Activated naive CD4-positive, alpha-beta T cell treated with anti-CD3 and anti-CD28 coated beads, Interleukin-2, amount 50 U/mL, for 72 hours (primary cell): ENCODE data around the gene AP1G1. TPM values are rescaled to one million over a fixed set of nuclear protein-coding genes. Genes with fewer than 3 reads are reported as not detected.
A peak's percentile ranks its signal among the peaks of the same experiment; 100 is the strongest.
"Not testable (repeated sequence)": the region's sequence is repeated elsewhere in the genome, so short reads cannot be mapped to it uniquely, and the experiment has no call there.

Experiments used
- ATAC-seq, 2 donors: fragments of 150-1000 bp; cut with Tn5 transposase; 2 replicates each; pipeline ENCODE4 v1.10.0; 2021; ENCODE audit warnings: mild to moderate bottlenecking in 2 of 2, moderate library complexity in 2 of 2
- DNase-seq, 2 donors: peaks; one replicate each; pipeline ENCODE4 v3.0.0; 2021 to 2022; ENCODE audit warnings: low spot score in 2 of 2
- H3K27ac Mint-ChIP-seq, 2 donors: one replicate each; pipeline ENCODE4 v1.8.0; 2022; ENCODE audit warnings: mild to moderate bottlenecking in 2 of 2, mixed read lengths in 2 of 2
- H3K36me3 Mint-ChIP-seq, 2 donors: one replicate each; pipeline ENCODE4 v1.8.0; 2022; ENCODE audit warnings: mixed read lengths in 2 of 2
- H3K9me3 Mint-ChIP-seq, 2 donors: one replicate each; pipeline ENCODE4 v1.8.0; 2022; ENCODE audit warnings: mixed read lengths in 2 of 2
- total RNA-seq, 2 donors: library from RNA; stranded (reverse); gene quantifications; one replicate each; pipeline ENCODE4 v1.2.3, GENCODE V29; 2022

The AP1G1 gene
- 10 to 100 TPM; 73.1 to 79.0 TPM for total RNA-seq

DNA sequence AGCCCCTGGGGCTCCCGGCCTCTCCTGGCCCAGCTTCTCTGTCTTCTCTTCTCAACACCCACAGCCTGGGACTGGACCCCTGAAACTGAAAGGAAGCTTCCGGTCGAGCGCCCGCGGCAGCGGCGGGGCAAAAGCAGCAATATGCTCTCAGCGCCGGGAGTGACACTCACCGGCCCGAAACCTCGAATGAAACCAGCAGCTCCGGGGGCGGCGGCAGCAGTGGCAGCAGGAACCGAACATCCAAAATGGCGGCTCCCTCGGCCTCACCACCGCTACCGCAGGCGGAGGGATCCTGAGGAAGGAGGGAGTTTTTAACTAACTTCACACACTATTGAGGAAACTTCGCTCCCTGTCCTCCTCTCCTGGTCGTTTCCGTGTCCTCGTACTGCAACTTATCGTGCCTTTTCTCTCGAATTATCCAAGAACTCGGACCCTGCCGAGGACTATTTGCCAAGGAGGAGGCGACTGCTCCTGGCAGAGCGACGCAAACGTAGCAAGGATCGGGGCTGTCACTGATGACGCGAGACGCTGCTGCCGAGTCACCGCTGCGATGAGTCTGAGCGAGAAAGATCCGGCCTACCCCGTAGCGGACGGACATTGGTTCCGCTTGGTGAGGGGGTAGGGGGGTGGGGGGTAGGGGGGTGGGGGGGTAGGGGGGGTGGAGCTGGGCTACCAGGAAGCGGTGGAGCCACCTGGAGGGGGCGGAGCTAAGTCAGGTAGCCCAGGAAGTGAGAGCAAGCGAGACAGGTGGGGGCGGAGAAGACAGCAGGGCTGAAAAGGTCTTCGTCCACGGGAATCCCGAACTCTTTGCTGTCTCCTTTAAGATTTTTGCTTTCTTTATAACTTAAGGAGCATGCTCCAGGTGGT is at the start of gene AP1G1:
Gene AP1G1, minus strand, starts transcription at position 242 of the 867 bp plus-strand sequence. CDS start 19,355 bp downstream, outside the sequence.
- peaks cover 11 to 14% of the 10 kb centered on the region in 2 donors for H3K36me3 Mint-ChIP-seq
- no peaks in the 10 kb centered on the region for H3K9me3 Mint-ChIP-seq
- peak; percentile 93 to 96 for ATAC-seq
- peak within 1 kb of the TSS; percentile 99 to 100 for H3K27ac Mint-ChIP-seq
- peak; percentile 84 to 94 for DNase-seq

- ATAC-seq (peak; percentile 65 to 87), DNase-seq (peak in 1 of 2 donors; percentile 33)
These were observed 47.5 kb upstream of the AP1G1 start for GRCh38 chr16:71855937-71856662.

DNA sequence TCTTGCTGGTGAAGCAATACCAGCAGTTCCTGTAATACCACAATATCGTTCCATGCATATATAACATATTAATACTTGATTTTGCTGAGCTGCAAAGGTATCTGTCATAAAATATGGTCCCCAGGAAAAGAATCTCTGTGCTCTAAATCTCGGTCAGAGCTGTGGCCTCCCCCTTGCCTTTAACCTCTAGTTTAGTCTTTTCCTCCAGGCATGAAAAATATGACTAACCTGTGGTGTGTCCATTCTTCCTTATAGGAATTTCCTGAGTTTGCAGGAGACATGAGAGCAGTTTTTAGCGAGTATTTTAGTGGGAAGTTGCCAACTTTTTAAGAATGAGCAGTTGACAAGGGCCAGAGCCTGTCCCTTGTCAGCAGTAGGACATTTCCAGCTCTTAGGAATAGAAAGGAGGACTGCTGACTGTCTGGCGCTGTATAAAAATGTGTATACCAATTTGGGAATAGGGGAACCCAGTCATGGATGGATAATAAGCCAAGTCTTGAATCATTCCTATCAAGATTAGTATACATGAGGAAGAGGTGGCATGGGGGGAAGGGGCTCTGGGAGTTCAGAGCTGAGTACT is 45.8 kb upstream of the AP1G1 start:
- Mint-ChIP-seq H3K36me3 (peaks cover 0 to 11% of the 10 kb centered on the region in 2 donors), H3K27ac (peak overlapping the region in 1 of 2 donors; percentile 43), H3K9me3 (no peaks in the 10 kb centered on the region)
- ATAC-seq (no peak), DNase-seq (no peak)

More at GRCh38 chr16:71855937-71856662, 47.5 kb upstream of the AP1G1 start:
- Mint-ChIP-seq H3K9me3 (no peaks in the 10 kb centered on the region), H3K27ac (peak overlapping the region in 1 of 2 donors; percentile 10), H3K36me3 (peaks cover 0 to 6% of the 10 kb centered on the region in 2 donors)

DNA sequence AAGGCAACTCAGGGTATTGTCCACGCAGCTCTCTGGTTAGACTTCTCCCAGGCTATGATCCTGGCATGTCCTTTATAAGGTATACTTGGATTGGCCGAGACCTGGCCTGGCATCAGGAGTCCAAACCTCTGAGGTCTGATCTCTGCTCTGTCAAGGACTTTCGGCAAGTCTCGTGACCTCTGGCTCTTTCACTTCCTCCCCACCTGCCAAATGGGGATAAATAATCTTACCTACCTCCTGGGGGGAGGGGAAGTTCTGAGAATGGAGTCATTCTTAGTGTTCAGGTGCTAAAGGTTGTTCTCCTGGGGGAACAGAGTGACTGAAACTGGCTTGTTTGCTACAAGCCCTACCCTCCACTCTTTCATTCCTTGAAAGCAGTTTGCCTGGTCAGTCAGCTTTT is 44.8 kb upstream of the AP1G1 start:
- ATAC-seq = no peak
- Mint-ChIP-seq H3K9me3 (no peaks in the 10 kb centered on the region), H3K36me3 (peaks cover 4 to 11% of the 10 kb centered on the region in 2 donors), H3K27ac (peak overlapping the region; percentile 43 to 65)
- DNase-seq = no peak

- peaks cover 9 to 11% of the 10 kb centered on the region in 2 donors for H3K36me3 Mint-ChIP-seq
- no peaks in the 10 kb centered on the region for H3K9me3 Mint-ChIP-seq
- DNase-seq (no peak), ATAC-seq (no peak)
- H3K27ac Mint-ChIP-seq = peak overlapping the region; percentile 43 to 56
These were observed 43.9 kb upstream of the AP1G1 start for GRCh38 chr16:71852561-71852960.

DNA sequence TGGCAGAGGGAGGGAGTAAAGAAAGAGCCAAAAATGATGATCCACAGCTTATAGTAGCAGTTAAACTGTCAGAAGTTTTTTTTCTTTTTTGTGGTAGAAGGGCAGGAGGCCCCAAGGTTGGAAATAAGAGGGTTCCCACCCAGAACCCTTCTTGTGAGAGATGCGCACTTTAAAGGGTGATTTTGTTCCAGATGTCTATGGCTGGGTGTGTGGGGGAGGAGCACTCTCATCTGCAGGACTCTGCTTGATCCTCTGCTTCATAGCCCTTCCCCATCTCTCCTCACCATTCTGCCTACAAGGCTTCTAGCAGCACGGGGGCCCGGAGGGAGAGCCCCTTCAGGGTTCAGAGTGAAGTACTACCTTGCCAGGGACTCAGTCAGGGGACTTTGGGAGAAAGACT is 43.5 kb upstream of the AP1G1 start:
- Mint-ChIP-seq H3K9me3 (no peaks in the 10 kb centered on the region), H3K27ac (no peak overlapping the region), H3K36me3 (peaks cover 9 to 11% of the 10 kb centered on the region in 2 donors)
- no peak for ATAC-seq
- no peak for DNase-seq

DNA sequence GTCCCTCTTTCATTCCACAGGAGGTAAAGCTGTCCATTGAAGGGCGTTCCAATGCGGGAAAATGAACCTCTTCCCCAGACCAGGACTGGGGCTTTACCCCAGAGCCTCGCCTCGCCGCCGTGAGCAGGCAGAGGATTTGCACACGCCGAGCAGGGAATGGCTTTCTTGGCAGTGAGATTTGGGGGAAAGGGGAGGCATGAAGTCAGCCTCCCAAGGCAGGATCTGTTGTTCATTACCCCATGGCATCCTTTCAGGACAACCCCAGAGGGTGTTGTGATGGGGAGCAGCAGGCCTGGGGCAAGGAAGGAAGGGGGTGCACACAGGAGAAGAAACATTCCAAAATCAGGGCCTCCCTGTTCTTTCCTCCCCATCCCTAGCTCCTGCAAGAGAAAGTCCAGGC is 43.1 kb upstream of the AP1G1 start:
- ATAC-seq = no peak
- no peak for DNase-seq
- no peak overlapping the region for H3K27ac Mint-ChIP-seq
- H3K9me3 Mint-ChIP-seq = no peaks in the 10 kb centered on the region
- H3K36me3 Mint-ChIP-seq = peaks cover 9 to 11% of the 10 kb centered on the region in 2 donors

- Mint-ChIP-seq H3K27ac (no peak overlapping the region), H3K36me3 (peaks cover 11 to 16% of the 10 kb centered on the region in 2 donors), H3K9me3 (no peaks in the 10 kb centered on the region)
- DNase-seq (no peak), ATAC-seq (no peak)
These were observed 40.0 kb upstream of the AP1G1 start for GRCh38 chr16:71848622-71849021.

- DNase-seq (no peak), ATAC-seq (no peak)
- Mint-ChIP-seq H3K9me3 (no peaks in the 10 kb centered on the region), H3K27ac (peak overlapping the region; percentile 85 to 96), H3K36me3 (peaks cover 5 to 16% of the 10 kb centered on the region in 2 donors)
These were observed 38.5 kb upstream of the AP1G1 start for GRCh38 chr16:71847096-71847495.

DNA sequence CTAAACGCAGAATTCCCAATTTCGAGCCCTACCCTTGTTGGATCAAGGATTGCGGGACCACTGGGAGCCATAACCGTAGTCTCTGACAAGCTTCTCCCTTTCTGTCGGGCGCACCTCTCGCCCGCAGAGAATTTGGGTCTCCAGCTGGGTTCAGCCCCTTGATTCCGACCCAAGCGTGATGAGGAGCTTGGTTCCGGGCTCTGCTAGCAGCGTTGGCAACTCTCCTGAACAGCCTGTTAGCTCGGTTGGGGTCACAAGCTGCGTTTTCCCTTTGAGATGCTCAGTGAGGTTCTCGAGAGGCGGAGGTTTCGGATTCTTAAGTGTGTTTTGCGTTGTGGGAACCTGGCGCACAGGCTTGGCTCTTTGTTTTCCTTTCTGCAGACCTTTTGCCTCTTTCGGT is 37.8 kb upstream of the AP1G1 start:
- ATAC-seq (no peak), DNase-seq (peak in 1 of 2 donors; percentile 17)
- Mint-ChIP-seq H3K27ac (peak overlapping the region; percentile 91 to 96), H3K9me3 (no peaks in the 10 kb centered on the region), H3K36me3 (peaks cover 5 to 16% of the 10 kb centered on the region in 2 donors)

- DNase-seq (peak; percentile 93 to 98), ATAC-seq (peak; percentile 82 to 88)
- peaks cover 5 to 16% of the 10 kb centered on the region in 2 donors for H3K36me3 Mint-ChIP-seq
- peak within 1 kb of the TSS; percentile 91 to 96 for H3K27ac Mint-ChIP-seq
- no peaks in the 10 kb centered on the region for H3K9me3 Mint-ChIP-seq
These were observed 37.2 kb upstream of the AP1G1 start, which contains the start of gene ATXN1L for GRCh38 chr16:71845639-71846430. ATXN1L (plus strand) TSS chr16:71845976; CDS start chr16:71849741, 3,765 bp downstream.

DNA sequence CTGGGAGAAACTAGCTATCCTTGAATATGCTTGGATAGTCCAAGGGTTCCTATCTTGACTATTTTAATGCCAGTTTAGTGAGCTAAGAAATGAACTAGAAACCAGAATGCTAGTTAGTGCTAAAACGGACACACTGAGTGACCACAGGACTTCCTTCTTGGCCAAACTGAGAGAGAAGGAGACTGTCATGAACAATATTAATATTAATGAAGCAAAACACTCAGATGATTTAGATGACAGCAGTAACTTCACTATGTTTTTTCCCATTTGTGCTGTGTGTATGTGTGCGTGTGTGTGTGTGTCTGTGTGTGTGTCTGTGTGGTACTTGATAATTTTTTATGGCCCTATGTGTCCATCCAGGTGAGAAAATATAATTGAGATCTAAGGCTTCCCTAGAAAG is 34.9 kb upstream of the AP1G1 start:
- no peak overlapping the region for H3K27ac Mint-ChIP-seq
- no peaks in the 10 kb centered on the region for H3K9me3 Mint-ChIP-seq
- no peak for ATAC-seq
- peaks cover 0 to 14% of the 10 kb centered on the region in 2 donors for H3K36me3 Mint-ChIP-seq
- DNase-seq = no peak

- no peaks in the 10 kb centered on the region for H3K9me3 Mint-ChIP-seq
- ATAC-seq (no peak), DNase-seq (no peak)
- peaks cover 0 to under 1% of the 10 kb centered on the region in 2 donors for H3K36me3 Mint-ChIP-seq
- H3K27ac Mint-ChIP-seq = no peak overlapping the region
These were observed 31.4 kb upstream of the AP1G1 start for GRCh38 chr16:71840052-71840451.

DNA sequence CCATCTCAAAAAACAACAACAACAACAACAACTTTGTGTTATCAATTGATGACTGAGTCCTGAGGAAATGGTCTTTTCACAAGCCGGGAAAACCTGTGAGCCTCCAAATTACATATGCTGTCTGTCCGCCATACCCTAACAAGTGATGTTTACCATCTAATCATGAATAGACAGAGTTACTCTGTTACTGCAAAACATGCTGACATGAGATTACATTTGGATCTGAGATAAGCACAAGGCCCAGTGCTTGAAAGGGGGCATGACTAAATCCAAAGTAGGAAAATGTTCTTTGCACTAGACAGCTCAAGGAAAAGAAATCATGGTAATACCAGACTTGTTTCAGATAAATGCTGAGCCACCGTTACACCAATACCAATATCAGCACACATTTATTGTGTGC is 28.5 kb upstream of the AP1G1 start:
- Mint-ChIP-seq H3K9me3 (no peaks in the 10 kb centered on the region), H3K27ac (no peak overlapping the region), H3K36me3 (no peaks in the 10 kb centered on the region)
- no peak for ATAC-seq
- no peak for DNase-seq

DNA sequence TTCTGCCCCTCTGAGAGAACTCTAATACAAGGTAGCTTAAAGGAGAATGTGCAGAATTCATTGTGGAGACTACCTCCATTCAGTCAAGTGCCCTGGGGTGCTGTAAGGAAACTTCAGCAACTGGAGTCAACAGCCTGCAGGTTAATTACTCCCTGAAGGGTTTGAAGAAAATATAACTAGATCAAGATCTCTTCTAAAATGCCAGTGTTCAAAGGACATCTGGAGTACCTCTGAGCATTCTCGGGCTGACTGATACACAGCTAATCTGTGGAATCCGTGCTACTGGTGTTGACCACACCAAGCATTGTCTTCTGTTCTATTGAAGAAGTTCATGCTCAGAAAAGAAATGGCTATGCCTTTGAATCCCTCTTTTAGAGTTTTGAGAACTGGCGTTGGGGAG is 25.7 kb upstream of the AP1G1 start:
- DNase-seq (no peak), ATAC-seq (no peak)
- Mint-ChIP-seq H3K36me3 (no peaks in the 10 kb centered on the region), H3K27ac (no peak overlapping the region), H3K9me3 (no peaks in the 10 kb centered on the region)

- H3K36me3 Mint-ChIP-seq, DNase-seq, ATAC-seq, H3K9me3 Mint-ChIP-seq, H3K27ac Mint-ChIP-seq: not testable (repeated sequence)
These were observed 23.5 kb upstream of the AP1G1 start for GRCh38 chr16:71832112-71832511.
